Prostate gland (tissue), 1 donor: ENCODE results near the gene SLC45A3.

ENCODE experiments used
- POLR2A ChIP-seq: fragments of 450-650 bp; IDR thresholded peaks from one replicate; pipeline ENCODE4 v1.6.1; 2016; ENCODE audit warnings: antibody characterized with exemption, mild to moderate bottlenecking
- POLR2AphosphoS5 ChIP-seq: sonication (generic); formaldehyde crosslinking; IDR thresholded peaks from one replicate; pipeline ENCODE4 v1.6.1; 2017; ENCODE audit warnings: antibody characterized with exemption

DNA sequence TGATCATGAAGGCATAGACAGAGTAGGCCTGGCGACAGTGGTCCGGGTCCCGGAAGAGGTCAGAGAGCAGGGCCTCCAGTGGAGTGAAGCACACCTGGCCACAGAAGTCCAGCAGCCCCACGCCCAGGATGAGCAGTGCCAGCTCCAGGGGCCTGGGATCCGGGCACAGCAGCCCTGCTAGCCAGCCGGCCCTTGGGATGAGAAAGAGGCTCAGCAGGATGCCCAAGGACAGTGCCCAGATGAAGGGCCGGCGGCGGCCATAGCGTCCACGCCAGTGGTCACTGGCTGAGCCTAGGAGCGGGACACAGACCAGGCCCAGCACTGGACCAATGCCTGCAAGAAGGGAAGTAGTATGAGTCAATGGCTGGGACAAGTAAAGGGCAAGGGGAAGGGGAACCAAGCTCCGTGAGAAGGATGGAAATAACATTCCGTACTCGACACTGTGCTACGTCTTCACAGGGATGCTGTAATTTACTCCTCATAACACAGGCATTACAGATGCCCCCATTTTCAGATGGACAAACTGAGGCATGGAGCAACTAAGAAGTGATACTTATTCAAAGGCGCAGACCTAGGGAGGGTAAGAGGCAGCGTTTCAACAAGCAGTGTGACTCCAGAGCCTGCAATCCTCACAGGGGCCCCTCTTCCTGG is 16.9 kb downstream of the SLC45A3 start:
- TF ChIP-seq POLR2AphosphoS5 (no peak), POLR2A (no peak)
